B cell (primary cell): ENCODE measurements around the gene AEBP2. TPM values are rescaled to one million over a fixed set of nuclear protein-coding genes. Genes with fewer than 3 reads are reported as not detected.

Source experiments
- ATAC-seq: fragments of 200-7000 bp; cut with Tn5 transposase; one replicate; pipeline ENCODE4 v1.10.0; 2021; ENCODE audit warnings: low read depth, mild to moderate bottlenecking, moderate number of reproducible peaks, moderate library complexity
- CTCF ChIA-PET: fragments of 350-600 bp; sonication (Branson Sonifier 250); formaldehyde crosslinking; loops from one replicate; lab custom pipeline; 2021; ENCODE audit warnings: antibody characterized with exemption, inconsistent platforms; lab: Charles Lee
- POLR2A ChIA-PET: fragments of 350-600 bp; sonication (Branson Sonifier 250); formaldehyde crosslinking; loops from one replicate; lab custom pipeline; 2021; ENCODE audit warnings: antibody characterized with exemption; lab: Charles Lee
- DNase-seq: peaks from one replicate; pipeline ENCODE4 v3.0.0; 2013
- H2AFZ ChIP-seq: 2 replicates; pipeline ENCODE4 v1.6.1; 2012; ENCODE audit warnings: mild to moderate bottlenecking, low read depth, low read length; ENCODE audit not compliant: insufficient read depth, poor library complexity, severe bottlenecking
- H3K27ac ChIP-seq, 2 donors: 1 replicate in 1 of 2; 2 replicates in 1 of 2; pipeline ENCODE4 v1.5.1; 2012 to 2013; ENCODE audit warnings: low read length in 2 of 2, mild to moderate bottlenecking in 2 of 2, moderate library complexity in 1 of 2
- H3K27me3 ChIP-seq, 4 experiments: fragments of 200-600 bp in 1 of 4; sonication (generic) in 1 of 4; replicated peaks in 1 of 4; 1 replicate in 2 of 4; 2 replicates in 2 of 4; pipeline versions ENCODE4 v1.6.1 to v1.7.0; 2013 to 2016; ENCODE audit warnings: low read length in 3 of 4, mild to moderate bottlenecking in 2 of 4, mixed read lengths in 1 of 4, moderate library complexity in 1 of 4; ENCODE audit not compliant: insufficient read depth in 4 of 4, control insufficient read depth in 3 of 4; ENCODE audit errors: control extremely low read depth in 1 of 4
- H3K36me3 ChIP-seq, 2 experiments: replicated peaks in 1 of 2; 1 replicate in 1 of 2; 2 replicates in 1 of 2; pipeline versions ENCODE4 v1.6.1 to v1.7.1; 2013; ENCODE audit warnings: low read length in 1 of 2; ENCODE audit not compliant: insufficient read depth in 2 of 2, control insufficient read depth in 1 of 2; ENCODE audit errors: control extremely low read depth in 1 of 2, extremely low read depth in 1 of 2
- H3K4me1 ChIP-seq, 2 donors: fragments of 200-600 bp in 1 of 2; sonication (generic) in 1 of 2; 1 replicate in 1 of 2; 2 replicates in 1 of 2; pipeline versions ENCODE4 v1.5.1 to v1.6.1; 2013 to 2017; ENCODE audit warnings: low read length in 2 of 2; ENCODE audit not compliant: control insufficient read depth in 2 of 2, insufficient read depth in 2 of 2
- H3K4me2 ChIP-seq: replicated peaks from 2 replicates; pipeline ENCODE3; 2012; ENCODE audit warnings: mild to moderate bottlenecking, low read depth, low read length; ENCODE audit not compliant: poor library complexity, severe bottlenecking
- H3K4me3 ChIP-seq, 5 experiments: fragments of 200-600 bp in 1 of 5; sonication (generic) in 1 of 5; 1 replicate in 3 of 5; 2 replicates in 2 of 5; pipeline versions ENCODE4 v1.5.1 to v1.7.0; 2011 to 2016; ENCODE audit warnings: low read length in 4 of 5, mild to moderate bottlenecking in 4 of 5, low read depth in 2 of 5, control low read depth in 1 of 5, moderate library complexity in 1 of 5; ENCODE audit not compliant: insufficient read depth in 1 of 5; ENCODE audit errors: control extremely low read depth in 1 of 5, extremely low read depth in 1 of 5
- H3K79me2 ChIP-seq: fragments of 200-600 bp; sonication (generic); one replicate; pipeline ENCODE4 v1.6.0; 2016; ENCODE audit warnings: low read length; ENCODE audit not compliant: control insufficient read depth, insufficient read depth
- H3K9ac ChIP-seq: fragments of 200-600 bp; sonication (generic); 2 replicates; pipeline ENCODE4 v1.6.1; 2017; ENCODE audit warnings: mild to moderate bottlenecking, low read length, moderate library complexity
- H3K9me3 ChIP-seq, 3 donors: one replicate each; pipeline versions ENCODE4 v1.6.1 to v1.7.1; 2013; ENCODE audit warnings: low read length in 2 of 3; ENCODE audit not compliant: control insufficient read depth in 2 of 3, insufficient read depth in 1 of 3; ENCODE audit errors: control extremely low read depth in 1 of 3
- H4K20me1 ChIP-seq: 2 replicates; pipeline ENCODE4 v1.6.0; 2012; ENCODE audit warnings: mild to moderate bottlenecking, low read length; ENCODE audit not compliant: insufficient read depth, control insufficient read depth, poor library complexity, severe bottlenecking
- H3K27ac Mint-ChIP-seq: one replicate; pipeline ENCODE4 v1.8.0; 2021; ENCODE audit warnings: mixed read lengths
- H3K27me3 Mint-ChIP-seq: one replicate; pipeline ENCODE4 v1.8.0; 2021; ENCODE audit warnings: mixed read lengths
- H3K4me1 Mint-ChIP-seq: one replicate; pipeline ENCODE4 v1.8.0; 2021; ENCODE audit warnings: mixed read lengths
- H3K4me3 Mint-ChIP-seq: one replicate; pipeline ENCODE4 v1.8.0; 2021; ENCODE audit warnings: mixed read lengths
- H3K9me3 Mint-ChIP-seq: one replicate; pipeline ENCODE4 v1.8.0; 2022; ENCODE audit warnings: mixed read lengths; ENCODE audit not compliant: insufficient read depth
- EZH2 ChIP-seq: IDR thresholded peaks from 2 replicates; pipeline ENCODE4 v1.6.1; 2012; ENCODE audit warnings: borderline replicate concordance, low read depth, mild to moderate bottlenecking, moderate library complexity, low read length; ENCODE audit not compliant: insufficient read depth, poor library complexity, severe bottlenecking
- WGBS: methylation state at CpG from one replicate; pipeline ENCODE4 v1.1.5; 2013; ENCODE audit warnings: missing lambda C conversion rate; ENCODE audit not compliant: insufficient coverage; 5-methylcytosine and 5-hydroxymethylcytosine counted together
- intact Hi-C: fragments of 100-400 bp; cut with micrococcal nuclease; formaldehyde crosslinking; loops from one replicate; pipeline ENCODE4 v1.10.0; 2022
- polyA plus RNA-seq: library from polyadenylated mRNA; depleted of rRNA; stranded (reverse); fragments of >200 nt; gene quantifications from 2 replicates; pipeline ENCODE4 v1.2.3, GENCODE V29; 2012
- total RNA-seq, 2 donors: library from RNA; stranded (reverse); fragments of 120-200 nt in 1 of 2; gene quantifications; 1 replicate in 1 of 2; 2 replicates in 1 of 2; pipeline versions ENCODE4 v1.2.3 to v1.2.4, GENCODE V29; 2013 to 2022
- TF ChIP-seq, protein P1 (sequence below): fragments of 200-600 bp; IDR thresholded peaks from one replicate; pipeline ENCODE4 v1.8.0; 2022; ENCODE audit warnings: antibody characterized with exemption, mild to moderate bottlenecking

The AEBP2 gene
- total and polyA plus RNA-seq, 2 donors (not counting 1 experiment from before 2014, with no cell fraction given): 12.1 to 67.8 TPM

DNA sequence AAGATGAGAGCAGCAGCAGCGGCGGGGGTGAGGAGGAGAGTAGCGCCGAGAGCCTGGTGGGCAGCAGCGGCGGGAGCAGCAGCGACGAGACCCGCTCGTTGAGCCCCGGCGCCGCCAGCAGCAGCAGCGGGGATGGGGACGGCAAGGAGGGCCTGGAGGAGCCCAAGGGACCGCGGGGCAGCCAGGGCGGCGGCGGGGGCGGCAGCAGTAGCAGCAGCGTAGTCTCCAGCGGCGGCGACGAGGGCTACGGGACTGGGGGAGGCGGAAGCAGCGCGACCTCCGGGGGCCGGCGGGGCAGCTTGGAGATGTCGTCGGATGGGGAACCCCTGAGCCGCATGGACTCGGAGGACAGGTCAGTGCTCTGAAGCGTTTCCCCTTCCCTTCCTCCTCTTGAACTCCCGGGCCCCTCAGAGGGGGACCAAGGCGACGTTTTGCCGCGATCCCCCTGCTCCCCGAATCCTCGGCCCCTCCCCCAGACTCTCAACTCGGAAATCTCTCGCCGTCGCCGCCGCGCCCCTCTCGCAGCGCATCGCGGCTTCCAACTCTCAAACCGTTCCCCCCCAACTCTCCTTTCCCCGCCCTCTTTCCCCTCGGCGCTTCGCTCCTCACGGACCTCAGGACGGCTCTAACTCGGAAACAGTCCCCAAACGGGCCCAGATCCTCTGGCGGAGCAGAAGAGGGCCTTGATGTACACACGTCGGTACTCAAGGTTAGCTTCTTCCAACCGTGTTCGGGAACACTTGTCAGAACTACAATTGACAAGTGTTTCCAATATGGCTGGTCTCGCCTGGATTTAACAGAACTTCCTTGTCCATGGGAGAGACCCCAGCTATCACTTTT is 947 bp downstream of the AEBP2 start:
- peak overlapping the region; percentile 99 for H3K9ac ChIP-seq
- under 1% methylated on average over 71 of the region's 71 CpGs for WGBS
- H3K9me3 ChIP-seq: no peaks in the 10 kb centered on the region
- H2AFZ ChIP-seq: peak overlapping the region; percentile 98
- Mint-ChIP-seq H3K4me1 (peaks cover 35% of the 10 kb centered on the region), H3K27ac (peak overlapping the region; percentile 97), H3K27me3 (no peaks in the 10 kb centered on the region), H3K9me3 (no peaks in the 10 kb centered on the region), H3K4me3 (peak overlapping the region; percentile 98)
- H3K36me3 ChIP-seq: no peaks in the 10 kb centered on the region
- peaks cover 16% of the 10 kb centered on the region in 2 donors for H3K4me1 ChIP-seq
- H3K4me3 ChIP-seq: peak overlapping the region; percentile 35 to 94 (median 84)
- ATAC-seq (peak; percentile 16), DNase-seq (peak; percentile 69)
- no peak for TF ChIP-seq EZH2
- TF ChIP-seq, protein P1, sequence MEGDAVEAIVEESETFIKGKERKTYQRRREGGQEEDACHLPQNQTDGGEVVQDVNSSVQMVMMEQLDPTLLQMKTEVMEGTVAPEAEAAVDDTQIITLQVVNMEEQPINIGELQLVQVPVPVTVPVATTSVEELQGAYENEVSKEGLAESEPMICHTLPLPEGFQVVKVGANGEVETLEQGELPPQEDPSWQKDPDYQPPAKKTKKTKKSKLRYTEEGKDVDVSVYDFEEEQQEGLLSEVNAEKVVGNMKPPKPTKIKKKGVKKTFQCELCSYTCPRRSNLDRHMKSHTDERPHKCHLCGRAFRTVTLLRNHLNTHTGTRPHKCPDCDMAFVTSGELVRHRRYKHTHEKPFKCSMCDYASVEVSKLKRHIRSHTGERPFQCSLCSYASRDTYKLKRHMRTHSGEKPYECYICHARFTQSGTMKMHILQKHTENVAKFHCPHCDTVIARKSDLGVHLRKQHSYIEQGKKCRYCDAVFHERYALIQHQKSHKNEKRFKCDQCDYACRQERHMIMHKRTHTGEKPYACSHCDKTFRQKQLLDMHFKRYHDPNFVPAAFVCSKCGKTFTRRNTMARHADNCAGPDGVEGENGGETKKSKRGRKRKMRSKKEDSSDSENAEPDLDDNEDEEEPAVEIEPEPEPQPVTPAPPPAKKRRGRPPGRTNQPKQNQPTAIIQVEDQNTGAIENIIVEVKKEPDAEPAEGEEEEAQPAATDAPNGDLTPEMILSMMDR: no peak
- ChIA-PET CTCF (no interaction called here), POLR2A (no interaction called here)
- H3K79me2 ChIP-seq: peaks cover 46% of the 10 kb centered on the region
- peaks cover 41% of the 10 kb centered on the region for H4K20me1 ChIP-seq
- H3K27ac ChIP-seq: peak overlapping the region; percentile 79 to 94
- peak overlapping the region; percentile 79 for H3K4me2 ChIP-seq
- no peaks in the 10 kb centered on the region for H3K27me3 ChIP-seq
- intact Hi-C loops: loop anchor here (5.0 kb wide), 1 partner anchor 1997 kb away; the partner anchor contains the start of gene PYROXD1

DNA sequence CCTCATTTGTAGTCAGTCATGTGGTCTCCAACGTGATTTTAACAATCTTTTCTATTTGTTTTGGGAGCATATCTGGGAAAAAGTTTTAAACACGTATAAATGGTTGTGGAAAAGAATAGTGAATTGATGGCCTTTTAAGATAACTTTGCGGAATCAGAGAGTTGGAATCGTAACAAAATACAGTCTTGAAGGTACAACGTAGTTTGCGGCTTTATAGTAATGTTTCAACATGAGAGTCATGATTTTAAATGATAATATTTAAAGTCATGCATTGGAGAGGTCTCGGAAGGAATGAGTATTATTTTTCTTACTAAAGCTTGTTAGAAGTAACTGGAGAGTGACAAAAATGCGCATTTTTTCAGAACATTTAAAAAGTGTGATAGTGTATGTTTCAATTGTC is 1.6 kb downstream of the AEBP2 start:
- Histone ChIP-seq H4K20me1 (peaks cover 48% of the 10 kb centered on the region), H3K79me2 (peaks cover 53% of the 10 kb centered on the region), H3K4me3 (peak overlapping the region; percentile 35 to 94 (median 84)), H3K4me2 (peak overlapping the region; percentile 79), H3K27ac (peak overlapping the region; percentile 79 to 94), H3K27me3 (no peaks in the 10 kb centered on the region), H3K36me3 (no peaks in the 10 kb centered on the region), H3K4me1 (peaks cover 16% of the 10 kb centered on the region in 2 donors), H3K9ac (peak overlapping the region; percentile 99), H3K9me3 (no peaks in the 10 kb centered on the region), H2AFZ (peak overlapping the region; percentile 98)
- peaks cover 40% of the 10 kb centered on the region for H3K4me1 Mint-ChIP-seq
- CTCF ChIA-PET: no interaction called here
- no peak for TF ChIP-seq EZH2
- TF ChIP-seq, protein P1: no peak
- POLR2A ChIA-PET: no interaction called here
- peak overlapping the region; percentile 98 for H3K4me3 Mint-ChIP-seq
- H3K27ac Mint-ChIP-seq: peak overlapping the region; percentile 97
- intact Hi-C loops: loop anchor here (5.0 kb wide), 1 partner anchor 1996 kb away; the partner anchor contains the start of gene PYROXD1
- H3K27me3 Mint-ChIP-seq: no peaks in the 10 kb centered on the region
- 20% methylated on average over 1 of the region's 8 CpGs for WGBS
- H3K9me3 Mint-ChIP-seq: no peaks in the 10 kb centered on the region
- no peak for DNase-seq
- no peak for ATAC-seq
